ENCODE measurements around the gene ZNF337. TPM values are rescaled to one million over a fixed set of nuclear protein-coding genes. Genes with fewer than 3 reads are reported as not detected.

The ZNF337 gene
- total RNA-seq, 2 experiments from 2014 or later = 15.0 to 16.6 TPM

DNA sequence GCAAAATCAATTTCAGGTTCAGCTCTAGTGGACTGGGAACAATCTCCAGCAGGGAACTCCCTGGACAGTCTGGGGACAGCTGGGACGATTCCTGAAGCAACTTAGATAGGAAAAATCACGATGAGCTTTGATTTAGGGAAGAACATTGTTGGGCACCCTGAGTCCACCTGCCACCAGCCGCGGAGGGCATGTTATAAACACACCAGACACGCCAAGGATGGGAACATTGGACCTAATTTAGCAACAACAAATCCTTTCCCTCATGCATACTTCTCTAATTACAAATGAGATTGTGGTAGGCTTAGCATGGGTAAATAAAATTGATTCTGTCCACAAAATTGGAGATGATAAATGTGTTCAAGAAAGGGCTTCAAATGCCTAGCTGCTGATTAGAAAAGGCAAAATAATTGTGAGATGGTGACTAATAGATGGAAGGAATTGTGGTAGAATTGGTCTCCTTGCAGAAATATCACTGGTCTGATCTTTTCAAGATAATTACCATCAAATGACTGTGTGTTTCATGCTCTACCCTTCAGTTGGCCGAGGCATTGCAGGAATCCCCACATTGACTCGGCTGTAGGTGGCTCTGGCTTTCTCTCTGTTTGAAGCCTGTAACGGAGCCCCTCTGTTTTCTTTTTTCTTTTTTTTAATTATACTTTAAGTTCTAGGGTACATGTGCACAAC, 66.7 kb downstream of the ZNF337 start:
- ATAC-seq (peak; percentile 37), DNase-seq (no peak)
- ChIA-PET CTCF (no interaction called here), POLR2A (no interaction called here)
- peaks cover 15% of the 10 kb centered on the region for H3K9me3 Mint-ChIP-seq
- no peak overlapping the region for H3K4me3 Mint-ChIP-seq
- H3K27me3 Mint-ChIP-seq = no peaks in the 10 kb centered on the region
- intact Hi-C loops (cut with micrococcal nuclease) = no loop called here
- H3K36me3 Mint-ChIP-seq (ENCODE audit: low read depth) = peaks cover 37% of the 10 kb centered on the region
- no peak overlapping the region for H3K27ac Mint-ChIP-seq
- TF ChIP-seq CTCF (IDR thresholded peaks at IDR 0.05) = no peak
- peaks cover 16% of the 10 kb centered on the region for H3K4me1 Mint-ChIP-seq (ENCODE audit: low read depth)

- Mint-ChIP-seq H3K4me1 (ENCODE audit: low read depth) (peaks cover 18% of the 10 kb centered on the region), H3K4me3 (no peak overlapping the region), H3K27ac (no peak overlapping the region), H3K9me3 (peaks cover 15% of the 10 kb centered on the region), H3K27me3 (no peaks in the 10 kb centered on the region), H3K36me3 (ENCODE audit: low read depth) (peaks cover 37% of the 10 kb centered on the region)
- intact Hi-C loops (cut with micrococcal nuclease) = no loop called here
- no peak for DNase-seq
- ChIA-PET POLR2A (no interaction called here), CTCF (no interaction called here)
- TF ChIP-seq CTCF (IDR thresholded peaks at IDR 0.05) = no peak
- no peak for ATAC-seq
These were observed 69.9 kb downstream of the ZNF337 start for GRCh38 chr20:25626779-25627178.

DNA sequence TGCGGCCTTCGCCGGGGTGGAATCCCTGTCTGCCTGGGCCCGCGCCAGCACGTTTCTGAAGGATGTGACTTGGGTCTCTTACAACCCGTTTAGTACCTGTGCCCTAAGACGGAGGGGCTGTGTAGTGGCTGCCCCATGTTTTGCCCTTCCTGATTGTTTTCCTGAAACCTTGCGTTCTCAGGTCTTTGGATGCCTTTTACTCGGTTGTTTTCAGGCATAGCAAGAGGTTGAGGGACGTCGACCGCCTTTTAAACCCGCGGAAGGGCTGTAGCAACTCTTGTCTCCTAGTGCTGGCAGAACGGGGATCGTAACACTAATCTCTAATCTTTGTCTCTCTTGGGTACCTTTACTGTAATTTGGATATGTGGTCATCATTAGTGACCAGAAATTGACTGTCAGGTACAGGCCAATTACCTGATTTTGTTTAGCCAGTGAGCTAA, 72.1 kb downstream of the ZNF337 start:
- Mint-ChIP-seq H3K4me3 (peak overlapping the region; percentile 84), H3K9me3 (peaks cover 10% of the 10 kb centered on the region), H3K27me3 (no peaks in the 10 kb centered on the region), H3K27ac (peak overlapping the region; percentile 95), H3K4me1 (ENCODE audit: low read depth) (peaks cover 16% of the 10 kb centered on the region), H3K36me3 (ENCODE audit: low read depth) (peaks cover 33% of the 10 kb centered on the region)
- POLR2A ChIA-PET = interaction anchor here (1.0 kb wide), 1 partner anchor 84 kb away, joined by 3 read pairs; no protein-coding TSS in a partner anchor
- ATAC-seq (no peak), DNase-seq (no peak)
- CTCF ChIA-PET = interaction anchor here (0.9 kb wide), 1 partner anchor 19 kb away, joined by 3 read pairs; no protein-coding TSS in a partner anchor
- TF ChIP-seq CTCF (IDR thresholded peaks at IDR 0.05) = no peak
- intact Hi-C loops (cut with micrococcal nuclease) = loop anchor here (5.0 kb wide), 2 partner anchors 37 to 73 kb away; partner anchors contain the start of genes NINL and ZNF337

Other genes with a start within 250 kb of the ZNF337 start
- 1 to 10 TPM; 2.3 to 4.1 TPM for gene NINL, start 111.3 kb downstream of the ZNF337 start, total RNA-seq
- 1 to 10 TPM; 7.6 to 8.0 TPM for gene NANP, start 72.8 kb downstream of the ZNF337 start, total RNA-seq